HG02840 (cell line): Measurements from ENCODE around the gene CDH23.

Source experiments
- ATAC-seq: cut with Tn5 transposase; IDR thresholded peaks from one replicate; pipeline ENCODE4 v1.9.1; 2021; ENCODE audit warnings: mild to moderate bottlenecking, moderate library complexity, moderate number of reproducible peaks; ENCODE audit not compliant: unreplicated experiment, low FRiP score

The CDH23 gene

DNA sequence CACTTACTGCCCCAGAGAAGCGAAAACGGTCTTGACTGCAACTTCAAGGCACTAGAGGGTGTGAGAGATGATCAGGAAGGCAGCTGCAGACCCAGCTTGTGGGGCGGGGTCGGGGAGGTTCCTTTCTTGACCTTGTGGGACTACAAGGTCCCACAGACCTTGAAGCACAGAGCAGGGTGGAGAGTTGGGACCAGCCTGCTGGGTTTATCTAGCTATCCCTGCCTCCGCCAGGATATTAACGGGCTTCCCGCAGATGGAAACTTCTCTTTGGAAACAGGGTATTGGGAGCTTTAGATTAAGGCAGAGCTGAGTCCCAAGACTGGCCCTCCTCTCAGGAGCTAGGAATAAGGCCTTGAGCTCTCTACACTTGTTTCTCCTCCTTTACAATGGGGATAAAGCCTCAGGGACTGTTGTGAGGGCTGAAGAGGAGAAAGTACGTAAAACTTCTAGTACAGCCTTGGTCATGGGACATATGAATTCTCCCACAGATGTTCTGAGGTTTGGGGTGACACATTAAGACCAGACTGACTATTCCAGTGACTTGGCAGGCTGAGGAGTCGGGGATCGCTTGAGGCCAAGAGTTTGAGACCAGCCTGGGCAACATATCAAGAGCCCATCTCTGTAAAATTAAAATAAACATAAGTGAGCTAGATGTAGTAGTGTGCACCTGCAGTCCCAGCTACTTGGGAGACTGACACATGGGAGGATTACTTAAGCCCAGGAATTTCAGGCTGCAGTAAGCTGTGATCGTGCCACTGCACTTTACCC lies 153.2 kb downstream of the CDH23 start:
- no peak for ATAC-seq

DNA sequence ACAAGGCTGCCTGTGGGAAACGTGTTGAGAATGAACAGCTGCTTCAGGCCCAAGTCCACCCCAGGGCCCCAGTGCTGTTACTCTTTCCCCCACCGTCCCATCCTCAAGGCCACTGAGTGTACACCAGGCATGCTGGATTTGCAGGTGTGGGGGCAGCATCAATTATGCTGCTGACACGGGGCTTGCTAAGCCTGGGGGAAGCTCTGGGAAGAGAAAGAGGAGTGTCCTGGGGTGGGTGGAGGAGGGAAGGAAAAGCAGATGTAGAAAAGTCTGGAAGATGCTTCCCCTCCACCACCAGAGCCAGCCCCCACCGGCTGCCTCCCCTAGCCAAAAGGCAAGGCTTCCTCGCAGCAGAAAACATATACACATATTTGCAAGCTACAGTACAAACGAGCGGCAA lies 153.9 kb downstream of the CDH23 start:
- ATAC-seq = no peak

DNA sequence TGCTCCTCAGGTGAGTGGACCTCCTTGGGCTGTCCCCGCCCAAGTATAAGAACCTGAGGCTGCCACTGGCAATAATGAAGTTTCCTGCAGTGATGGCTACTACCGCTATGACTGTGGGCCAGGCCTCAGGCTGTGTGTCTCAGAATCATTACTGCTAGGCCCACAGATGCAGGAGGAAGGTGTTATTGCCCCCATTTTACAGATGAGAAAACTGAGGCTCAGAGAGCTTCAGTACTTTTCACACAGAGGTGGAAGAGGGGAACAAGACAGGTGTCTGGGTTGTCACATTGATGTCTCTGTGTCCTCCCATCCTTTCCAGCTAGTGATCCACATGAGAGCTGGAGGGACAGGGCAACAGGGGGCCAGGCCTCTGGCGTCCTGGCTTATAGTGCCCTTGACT lies 155.2 kb downstream of the CDH23 start:
- ATAC-seq = no peak

DNA sequence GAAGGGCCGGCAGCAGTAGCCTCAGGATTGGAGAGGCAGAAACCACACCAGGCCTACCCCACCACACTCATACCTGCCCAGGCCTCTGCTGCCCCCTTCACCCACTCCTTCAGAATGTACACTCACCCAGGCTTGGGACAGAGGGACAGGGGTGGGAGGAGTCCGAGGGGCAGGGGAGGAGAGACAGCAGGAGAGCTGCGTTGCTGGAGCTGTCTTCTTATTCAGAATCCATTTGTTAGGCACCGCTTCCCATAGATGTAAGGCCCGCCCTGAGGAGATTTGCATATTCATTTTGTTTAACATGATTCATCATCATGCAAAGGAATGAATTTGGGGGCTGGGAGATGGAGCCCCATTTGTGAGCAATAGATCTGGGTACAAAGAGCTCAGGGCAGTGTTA lies 156.7 kb downstream of the CDH23 start:
- ATAC-seq = no peak

DNA sequence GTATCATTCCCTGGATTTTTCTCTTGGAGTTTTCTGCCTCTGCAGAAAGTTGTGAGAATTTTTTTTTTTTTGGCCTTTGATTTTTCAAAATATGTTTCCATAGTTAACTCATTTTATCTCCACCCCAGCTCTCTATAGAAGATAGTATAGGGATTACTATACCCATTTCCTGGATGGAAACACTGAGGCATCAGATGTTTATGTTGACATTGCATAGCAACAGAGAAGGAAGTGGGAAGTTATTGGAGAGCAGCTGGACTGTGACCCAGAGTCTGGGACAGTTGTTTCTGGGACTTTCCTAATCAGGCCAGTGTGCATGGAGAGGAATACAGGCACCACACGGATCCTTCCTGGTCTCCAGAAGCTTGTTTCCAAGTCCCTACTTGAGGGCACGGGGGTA lies 158.0 kb downstream of the CDH23 start:
- no peak for ATAC-seq

DNA sequence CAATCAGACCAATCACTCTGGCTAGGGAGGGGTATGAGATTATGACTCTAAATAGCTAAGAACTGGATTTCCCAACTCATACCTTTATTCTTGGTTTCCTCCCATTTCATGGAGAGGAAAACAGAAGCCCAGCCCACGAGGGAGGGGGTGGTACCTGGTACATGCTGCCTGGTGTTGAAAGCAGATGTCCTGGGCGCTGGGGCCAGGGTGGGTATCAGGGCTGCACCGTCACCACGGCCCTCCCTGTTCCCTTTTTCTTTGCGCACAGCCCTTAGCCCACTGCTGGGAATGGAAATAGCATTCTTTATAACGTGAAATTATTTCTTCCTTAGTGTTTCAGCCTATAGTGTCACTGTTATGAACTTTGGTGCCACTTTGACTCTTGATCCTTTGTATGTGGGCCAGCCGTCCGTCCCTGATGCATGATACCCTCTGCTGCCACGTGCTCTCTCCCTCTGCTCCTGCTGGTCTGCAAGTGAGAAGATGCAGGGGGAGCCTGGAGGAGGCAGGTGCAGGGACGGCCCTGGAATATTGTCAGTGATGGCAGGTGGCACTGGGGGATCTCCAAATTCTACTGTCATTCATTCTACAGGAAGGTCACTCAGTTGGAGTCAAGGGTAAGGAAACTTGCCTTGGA lies 158.5 kb downstream of the CDH23 start:
- ATAC-seq = no peak

DNA sequence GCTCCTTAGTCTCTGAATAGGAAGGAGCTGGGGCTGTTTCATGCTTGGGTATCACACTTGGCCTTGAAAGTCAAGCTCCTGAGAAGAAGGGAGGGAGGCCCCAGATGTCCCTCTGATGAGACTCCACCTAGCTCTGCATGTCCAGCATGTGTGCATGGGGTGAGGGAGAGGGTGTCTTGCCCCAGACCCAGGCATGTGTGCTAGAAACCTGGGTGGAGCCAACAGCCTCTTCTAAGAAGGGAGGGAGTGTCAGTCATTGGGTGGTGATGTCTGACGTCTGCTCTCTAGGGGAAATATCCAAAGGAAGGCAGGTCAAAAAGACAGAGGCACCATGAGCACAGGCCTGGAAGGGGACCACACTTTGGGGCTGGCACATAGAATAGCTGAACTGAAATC lies 159.0 kb downstream of the CDH23 start:
- ATAC-seq = no peak

DNA sequence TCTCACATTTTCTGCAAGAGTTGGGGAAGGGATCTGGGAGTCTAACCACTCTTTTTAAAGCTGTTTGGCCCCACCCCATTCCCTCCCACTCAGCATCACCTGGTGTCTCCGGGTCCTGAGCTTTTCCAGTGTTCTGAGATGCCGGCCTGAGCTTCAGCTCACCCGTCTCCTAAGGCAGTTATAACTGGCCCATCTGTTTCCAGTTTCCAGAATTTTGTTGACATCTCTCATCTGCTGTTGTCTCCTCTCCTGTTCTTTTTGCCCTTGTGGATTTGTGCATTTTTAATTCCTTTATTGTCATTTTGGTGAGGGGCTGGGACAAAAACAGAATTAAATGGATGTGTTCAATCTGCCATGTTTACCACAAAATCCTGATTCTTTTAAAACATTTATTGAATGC lies 162.3 kb downstream of the CDH23 start:
- ATAC-seq = no peak

DNA sequence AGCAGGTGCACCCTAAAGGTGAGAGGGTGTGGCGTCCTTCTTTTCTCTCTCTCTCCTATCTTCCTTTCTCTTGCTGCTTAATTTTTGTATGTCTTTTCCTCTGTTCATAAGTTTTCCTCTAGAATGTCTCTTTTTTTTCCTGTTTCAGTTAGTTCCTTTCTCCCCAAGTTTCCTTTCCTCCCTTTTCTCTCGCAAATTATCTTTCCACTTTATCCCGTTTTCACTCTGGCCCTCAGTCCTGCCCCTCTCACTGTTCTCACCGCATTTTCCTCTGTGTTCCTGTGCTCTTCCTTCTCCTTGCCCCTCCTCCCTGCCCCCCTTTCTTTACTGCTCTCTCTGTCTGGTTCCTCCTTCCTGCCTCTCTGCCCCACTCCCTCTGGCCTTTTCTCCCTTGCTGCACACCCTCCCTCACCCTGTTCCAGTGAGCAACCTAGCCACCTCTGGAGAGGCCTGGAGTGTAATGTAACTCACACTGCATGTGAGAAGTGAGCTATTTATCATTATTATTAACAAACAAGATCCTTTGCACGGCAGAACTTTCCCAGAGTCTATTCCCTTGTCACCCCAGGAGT lies 164.4 kb downstream of the CDH23 start:
- no peak for ATAC-seq

DNA sequence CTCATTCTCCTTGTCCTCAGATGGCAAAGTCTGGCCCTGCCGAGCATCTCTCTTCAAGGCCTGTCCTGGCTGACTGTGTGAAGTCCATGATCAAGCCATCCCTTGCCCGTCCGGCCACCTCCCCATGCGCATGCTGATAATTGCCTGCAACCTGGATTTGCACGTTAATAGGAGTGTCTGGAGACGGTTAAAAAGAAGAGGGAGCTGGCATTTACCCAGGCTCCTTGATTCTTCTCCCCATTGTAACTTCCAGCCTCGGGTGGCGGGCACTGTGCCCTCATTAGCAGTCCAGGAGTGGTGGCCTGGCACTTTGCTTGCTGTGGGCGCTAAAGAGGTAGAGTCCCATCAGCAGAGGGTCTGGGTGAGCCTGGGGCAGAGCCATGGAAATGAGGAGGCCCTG lies 165.5 kb downstream of the CDH23 start:
- no peak for ATAC-seq

DNA sequence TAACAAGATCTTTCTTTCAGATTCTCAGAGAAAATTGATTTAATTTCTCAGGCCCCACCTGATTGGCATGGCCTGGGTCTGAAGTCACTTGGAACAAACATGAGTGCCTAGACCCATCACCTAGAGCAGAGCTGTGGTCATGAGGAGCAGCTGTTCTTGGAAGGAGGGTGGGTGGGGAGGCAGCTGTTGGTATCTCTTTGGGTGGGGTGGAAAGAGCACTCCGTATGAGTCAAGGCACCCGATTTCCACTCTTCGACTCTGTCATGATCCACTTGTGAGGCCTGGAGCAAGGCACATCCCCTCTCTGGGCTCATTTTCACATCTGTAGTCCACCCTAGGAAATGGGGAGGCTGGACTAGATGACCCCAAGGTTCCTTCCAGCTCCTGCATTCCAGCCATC lies 166.2 kb downstream of the CDH23 start:
- ATAC-seq = no peak

DNA sequence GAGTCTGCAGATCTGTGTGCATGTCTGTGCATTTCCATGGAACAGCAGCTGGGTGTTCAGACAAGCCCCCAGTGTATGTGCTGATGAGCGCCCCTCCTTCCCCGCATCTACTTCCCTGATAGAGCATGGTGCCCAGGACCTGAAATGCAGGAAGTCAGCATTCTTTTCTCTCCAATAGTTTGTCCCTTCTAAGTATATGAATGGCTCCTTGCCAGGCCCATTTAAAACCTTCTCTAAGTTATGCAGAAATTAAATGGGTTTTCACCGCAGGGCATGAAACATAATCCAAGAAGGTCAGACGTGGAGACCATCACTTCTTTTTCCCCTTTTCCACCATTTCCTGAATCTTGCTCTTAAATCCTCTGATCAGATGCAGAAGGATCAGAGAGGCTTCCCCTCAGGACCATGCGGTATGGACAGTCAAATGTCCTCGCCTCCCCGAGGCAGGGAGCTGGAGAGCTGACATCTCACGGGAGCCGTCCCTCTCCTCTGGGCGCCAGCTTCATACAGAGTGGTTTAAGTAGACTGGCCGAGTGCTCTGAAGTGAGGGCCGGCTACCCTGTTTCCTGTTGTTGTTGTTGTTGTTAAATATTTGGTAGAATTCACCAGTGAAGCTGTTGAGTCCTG lies 167.6 kb downstream of the CDH23 start:
- ATAC-seq = no peak

DNA sequence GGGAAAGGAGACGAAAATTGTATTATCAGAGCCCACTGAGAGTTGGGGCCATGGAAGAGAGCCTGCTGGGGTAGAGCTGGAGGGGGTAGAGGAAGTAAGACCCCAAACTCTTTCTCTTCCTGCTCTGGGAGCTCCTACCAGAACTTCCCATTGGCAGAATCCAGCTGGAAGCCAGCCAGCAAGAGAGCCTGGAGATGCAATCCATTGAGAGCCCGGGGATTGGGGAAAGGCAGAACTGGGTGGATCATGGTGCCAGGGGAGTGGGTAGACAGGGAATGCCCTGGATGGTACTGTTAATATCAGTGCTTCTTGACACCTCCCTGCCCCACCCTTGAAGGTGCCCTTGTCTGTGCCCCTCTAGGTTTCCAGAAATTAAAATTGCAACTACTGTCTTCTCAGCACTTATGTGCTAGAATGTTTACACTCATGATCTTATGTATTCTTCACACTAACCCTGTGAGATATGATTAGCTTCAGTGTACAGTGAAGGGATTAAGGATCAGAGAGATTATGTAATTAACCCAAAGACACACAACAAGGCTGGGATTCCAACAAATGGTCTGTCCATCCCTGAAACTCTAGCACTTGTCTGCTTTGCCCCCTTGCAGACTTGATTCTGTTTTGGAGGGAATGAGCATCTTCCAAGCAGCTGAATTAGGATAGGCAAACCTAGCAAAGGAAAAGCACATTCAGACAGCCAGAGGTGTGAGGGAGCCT lies 168.7 kb downstream of the CDH23 start:
- ATAC-seq = no peak

DNA sequence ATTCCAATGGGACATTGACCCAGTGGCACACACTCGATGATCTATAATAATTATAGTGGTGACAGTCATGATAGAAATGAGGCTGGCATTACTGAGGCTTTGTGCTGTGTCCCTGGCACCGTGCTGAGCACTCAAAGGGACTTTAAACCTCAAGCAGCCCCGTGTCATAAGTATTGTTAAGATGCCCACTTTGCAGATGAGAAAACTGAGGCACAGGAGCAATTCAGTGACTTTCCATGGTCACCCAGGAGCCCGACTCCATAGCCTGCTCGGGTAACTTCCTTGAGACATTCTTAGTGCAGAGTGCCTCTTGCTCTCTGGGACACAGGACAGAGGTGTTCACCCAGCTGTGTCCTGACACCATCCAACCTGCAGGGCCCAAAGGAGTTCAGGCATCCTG lies 170.3 kb downstream of the CDH23 start:
- no peak for ATAC-seq

DNA sequence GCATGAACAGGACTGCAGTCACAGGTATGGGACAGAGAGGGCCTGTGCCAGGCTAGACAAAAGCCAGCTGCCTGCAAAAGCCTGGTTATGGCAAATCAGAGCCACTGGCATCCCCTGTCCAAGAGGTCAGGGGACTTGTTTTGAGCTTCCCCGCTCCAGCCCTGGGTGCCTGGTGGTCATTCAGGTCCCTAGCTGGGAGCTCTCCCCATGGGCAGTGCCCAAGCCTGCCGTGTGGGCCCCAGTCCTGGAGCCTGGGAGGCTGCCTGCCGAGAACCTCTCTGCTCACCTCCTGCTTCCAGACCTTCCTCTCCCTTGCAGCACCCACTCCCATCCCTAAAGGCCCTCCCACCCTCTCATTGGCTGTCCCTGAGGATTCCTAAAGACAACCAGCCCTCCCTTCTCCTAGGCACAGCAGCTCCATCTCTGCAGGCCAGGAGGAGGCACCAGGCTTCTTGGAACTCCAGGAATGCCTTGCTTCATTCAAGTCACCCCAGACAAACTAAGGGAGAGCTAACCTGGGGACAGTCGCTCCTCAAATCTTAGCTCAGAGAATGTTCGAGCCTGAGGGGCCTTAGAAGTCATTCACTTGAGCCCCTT lies 172.3 kb downstream of the CDH23 start:
- ATAC-seq = no peak

DNA sequence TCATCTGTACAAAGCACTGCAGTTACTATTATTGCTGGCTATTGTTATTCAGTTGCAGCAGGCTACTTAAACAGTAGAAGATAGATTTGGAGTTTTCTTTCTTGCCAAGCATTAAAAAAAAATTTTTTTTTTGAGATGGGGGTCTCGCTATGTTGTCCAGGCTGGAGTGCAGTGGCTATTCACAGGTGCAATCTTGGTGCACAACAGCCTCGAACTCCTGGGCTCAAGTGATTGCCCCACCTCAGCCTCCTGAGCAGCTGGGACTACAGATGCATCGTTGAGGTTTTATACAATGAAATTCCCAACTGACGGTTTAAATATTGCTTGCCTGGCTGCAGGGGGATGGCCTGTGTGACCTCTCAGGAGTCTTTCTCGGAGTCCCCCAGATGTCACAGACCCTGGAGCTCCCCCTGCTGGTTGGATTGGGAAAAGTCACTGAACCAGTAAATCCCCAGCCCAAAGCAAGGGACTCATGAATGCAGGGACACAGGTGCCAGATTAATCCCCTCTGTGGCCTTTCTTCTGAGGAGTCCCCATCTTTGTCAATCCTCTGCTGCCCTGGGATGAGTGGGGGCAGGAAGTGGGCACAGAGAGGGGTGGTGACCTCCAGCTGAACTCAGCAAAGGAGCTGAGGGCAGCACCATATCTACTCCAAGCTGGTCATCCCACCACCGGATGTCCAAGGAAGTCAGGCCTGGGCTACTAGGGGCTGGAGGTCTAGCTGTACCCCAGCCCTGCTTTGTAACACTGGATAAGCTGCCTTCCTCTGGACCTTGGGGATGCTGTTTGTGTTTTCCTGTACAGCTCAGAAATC lies 173.3 kb downstream of the CDH23 start:
- ATAC-seq = no peak

DNA sequence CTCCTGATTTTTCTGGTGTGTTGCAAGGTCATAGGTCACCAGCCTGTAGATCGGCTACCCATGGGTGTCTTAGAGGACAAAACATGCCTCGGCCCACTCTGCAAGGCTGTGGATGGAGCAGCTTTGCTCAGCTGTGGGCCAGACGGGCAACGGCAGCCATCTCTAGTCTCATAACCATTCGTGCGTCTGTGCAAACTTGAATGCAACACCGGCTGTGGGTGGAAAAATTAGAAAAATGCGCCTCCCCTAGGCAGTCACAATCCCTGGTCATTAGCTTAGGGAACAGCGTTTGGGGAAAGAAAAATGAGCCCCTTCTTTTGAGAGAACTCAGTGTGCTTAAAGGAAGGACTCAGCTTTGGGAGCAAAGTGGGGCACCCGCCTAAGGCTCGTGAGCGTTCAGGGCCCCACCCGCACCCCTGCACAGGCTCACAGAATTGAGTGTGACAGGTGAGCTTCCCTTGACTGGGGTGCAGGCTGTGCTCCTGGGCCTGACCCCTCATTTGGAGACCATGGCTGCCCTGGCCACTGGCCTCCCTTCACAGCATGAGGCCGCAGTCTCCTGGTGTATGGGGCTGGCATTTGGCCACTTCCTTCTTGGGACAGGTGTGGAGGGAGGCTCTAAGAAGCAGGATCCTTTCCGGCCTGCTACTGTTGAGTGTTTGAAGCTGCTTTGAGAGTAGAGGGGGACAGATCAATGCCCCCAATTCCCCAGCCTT lies 174.9 kb downstream of the CDH23 start:
- no peak for ATAC-seq

DNA sequence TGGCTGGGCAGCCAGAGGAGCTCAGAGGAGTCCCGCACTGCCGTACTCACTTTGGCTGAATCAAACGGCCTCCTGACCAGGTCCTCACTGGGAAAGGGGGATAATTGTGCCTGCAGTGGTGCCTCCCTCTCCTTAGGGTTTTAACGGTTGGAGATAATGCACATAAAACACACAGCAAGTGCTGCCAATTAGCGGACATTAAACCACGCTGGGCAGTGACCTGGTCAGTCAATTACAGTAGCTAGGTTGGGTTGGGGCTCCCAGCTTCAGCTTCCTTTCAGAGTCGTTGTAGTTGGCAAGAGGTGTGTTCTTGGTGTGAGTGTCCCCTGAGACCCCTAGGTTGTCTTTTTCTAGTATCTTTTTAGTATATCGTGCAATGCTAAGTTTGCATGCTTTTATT lies 176.2 kb downstream of the CDH23 start:
- ATAC-seq = no peak
